Astrocyte of the spinal cord (primary cell): ENCODE data around the gene CAMTA1.

ENCODE experiments used
- DNase-seq: peaks from one replicate; pipeline ENCODE4 v3.0.0; 2011; ENCODE audit warnings: low read depth, low spot score
- H3K4me3 ChIP-seq: 2 replicates; pipeline ENCODE4 v1.5.1; 2011; ENCODE audit warnings: low read depth, mild to moderate bottlenecking, low read length, moderate library complexity
- CTCF ChIP-seq: IDR thresholded peaks from 2 replicates; pipeline ENCODE4 v1.5.1; 2012; ENCODE audit warnings: low read depth, mild to moderate bottlenecking, low read length, inconsistent platforms
- in situ Hi-C: cut with HindIII; loops from 2 replicates; pipeline ENCODE4 v1.10.0; 2017; ENCODE audit warnings: low sequenced_read_pairs

Gene CAMTA1

GRCh38 chr1:7263021-7263960 lies 478.0 kb downstream of the CAMTA1 start:
- TF ChIP-seq CTCF: no peak
- H3K4me3 ChIP-seq: no peak overlapping the region
- in situ Hi-C loops: no loop called here
- no peak for DNase-seq

GRCh38 chr1:7264101-7264500 lies 478.8 kb downstream of the CAMTA1 start:
- in situ Hi-C loops: no loop called here
- no peak for TF ChIP-seq CTCF
- H3K4me3 ChIP-seq: no peak overlapping the region
- no peak for DNase-seq

GRCh38 chr1:7265771-7266371 lies 480.6 kb downstream of the CAMTA1 start:
- no peak for TF ChIP-seq CTCF
- peak; percentile 93 for DNase-seq
- in situ Hi-C loops: no loop called here
- no peak overlapping the region for H3K4me3 ChIP-seq

- in situ Hi-C loops: no loop called here
- no peak for DNase-seq
- H3K4me3 ChIP-seq: no peak overlapping the region
- no peak for TF ChIP-seq CTCF
Observed at GRCh38 chr1:7266561-7266960, 481.3 kb downstream of the CAMTA1 start.

GRCh38 chr1:7267493-7267892 lies 482.2 kb downstream of the CAMTA1 start:
- in situ Hi-C loops: no loop called here
- peak; percentile 47 for DNase-seq
- no peak for TF ChIP-seq CTCF
- H3K4me3 ChIP-seq: no peak overlapping the region

- no peak for TF ChIP-seq CTCF
- in situ Hi-C loops: no loop called here
- no peak overlapping the region for H3K4me3 ChIP-seq
- no peak for DNase-seq
Observed at GRCh38 chr1:7268983-7269382, 483.7 kb downstream of the CAMTA1 start.
